ENCODE data around the gene CAP2. TPM values are rescaled to one million over a fixed set of nuclear protein-coding genes. Genes with fewer than 3 reads are reported as not detected.

The CAP2 gene
- total RNA-seq, 1 experiment from 2014 or later, result 7.2 TPM

- POLR2A ChIA-PET, result no interaction called here
- peaks cover 25% of the 10 kb centered on the region for H3K4me1 Mint-ChIP-seq
Measured at GRCh38 chr6:17416806-17417205, 23.4 kb downstream of the CAP2 start.

More at GRCh38 chr6:17416806-17417205, 23.4 kb downstream of the CAP2 start:
- DNase-seq (ENCODE audit: low spot score) (no peak), ATAC-seq (no peak)
- Mint-ChIP-seq H3K27ac (peak overlapping the region; percentile 88), H3K27me3 (ENCODE audit: low read depth) (no peaks in the 10 kb centered on the region), H3K9me3 (peaks cover 8% of the 10 kb centered on the region), H3K36me3 (peaks cover 3% of the 10 kb centered on the region; the same call in 1 of the 2 replicates), H3K4me3 (no peak overlapping the region)
- TF ChIP-seq ZSCAN18 (CRISPR knock-in tag; IDR thresholded peaks at IDR 0.05) (no peak), ARID4B (CRISPR knock-in tag; IDR thresholded peaks at IDR 0.05; ENCODE audit: borderline replicate concordance) (no peak), NR1H2 (CRISPR knock-in tag; IDR thresholded peaks at IDR 0.05) (no peak), CREB1 (CRISPR knock-in tag; IDR thresholded peaks at IDR 0.05) (no peak), E2F4 (CRISPR knock-in tag; IDR thresholded peaks at IDR 0.05; ENCODE audit: borderline replicate concordance, low read depth) (no peak), SP1 (CRISPR knock-in tag; conservative IDR thresholded peaks at IDR 0.05) (no peak), PRDM15 (CRISPR knock-in tag; IDR thresholded peaks at IDR 0.05) (no peak), SMAD4 (CRISPR knock-in tag; IDR thresholded peaks at IDR 0.05) (no peak), FOXK1 (CRISPR knock-in tag; IDR thresholded peaks at IDR 0.05) (no peak), MAX (CRISPR knock-in tag; IDR thresholded peaks at IDR 0.05) (no peak), CTCF (IDR thresholded peaks at IDR 0.05) (no peak), ZNF416 (CRISPR knock-in tag; IDR thresholded peaks at IDR 0.05) (no peak), CDX4 (CRISPR knock-in tag; IDR thresholded peaks at IDR 0.05; ENCODE audit: borderline replicate concordance) (no peak), ZNF512 (CRISPR knock-in tag; IDR thresholded peaks at IDR 0.05; ENCODE audit: borderline replicate concordance) (no peak), ZNF138 (CRISPR knock-in tag; conservative IDR thresholded peaks at IDR 0.05) (no peak), HMGXB4 (CRISPR knock-in tag; IDR thresholded peaks at IDR 0.05) (no peak), TEAD1 (CRISPR knock-in tag; IDR thresholded peaks at IDR 0.05) (no peak), USF1 (CRISPR knock-in tag; IDR thresholded peaks at IDR 0.05) (no peak), PRRX2 (CRISPR knock-in tag; IDR thresholded peaks at IDR 0.05) (no peak)
- CTCF ChIA-PET, result no interaction called here
